Measurements from ENCODE around the gene KCNK13. TPM values are rescaled to one million over a fixed set of nuclear protein-coding genes. Genes with fewer than 3 reads are reported as not detected.
"Not testable (repeated sequence)": the region's sequence is repeated elsewhere in the genome, so short reads cannot be mapped to it uniquely, and the experiment has no call there.

Gene KCNK13
- total RNA-seq, 2 donors from 2014 or later, result 0.93 to 6.0 TPM

DNA sequence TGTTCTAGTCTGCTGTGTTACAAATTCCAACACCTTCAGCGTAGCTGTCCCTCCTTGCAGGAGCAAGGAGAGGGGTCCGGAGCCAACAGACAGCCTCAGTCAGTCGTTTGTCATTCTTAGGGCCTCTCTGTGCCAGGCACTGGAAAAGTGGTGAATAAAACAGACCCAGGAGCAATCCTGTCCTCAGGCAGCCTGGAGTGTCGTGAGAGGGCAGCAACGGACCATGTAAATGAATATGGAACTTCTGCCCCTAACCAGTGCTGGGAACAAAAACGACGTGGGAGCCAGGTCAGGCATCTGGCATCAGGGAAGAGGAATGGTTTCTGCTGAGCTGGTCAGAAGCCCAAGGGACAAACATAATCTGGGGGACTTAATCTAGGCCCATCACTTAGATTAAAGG is 129.8 kb downstream of the KCNK13 start:
- TF ChIP-seq, protein P1, sequence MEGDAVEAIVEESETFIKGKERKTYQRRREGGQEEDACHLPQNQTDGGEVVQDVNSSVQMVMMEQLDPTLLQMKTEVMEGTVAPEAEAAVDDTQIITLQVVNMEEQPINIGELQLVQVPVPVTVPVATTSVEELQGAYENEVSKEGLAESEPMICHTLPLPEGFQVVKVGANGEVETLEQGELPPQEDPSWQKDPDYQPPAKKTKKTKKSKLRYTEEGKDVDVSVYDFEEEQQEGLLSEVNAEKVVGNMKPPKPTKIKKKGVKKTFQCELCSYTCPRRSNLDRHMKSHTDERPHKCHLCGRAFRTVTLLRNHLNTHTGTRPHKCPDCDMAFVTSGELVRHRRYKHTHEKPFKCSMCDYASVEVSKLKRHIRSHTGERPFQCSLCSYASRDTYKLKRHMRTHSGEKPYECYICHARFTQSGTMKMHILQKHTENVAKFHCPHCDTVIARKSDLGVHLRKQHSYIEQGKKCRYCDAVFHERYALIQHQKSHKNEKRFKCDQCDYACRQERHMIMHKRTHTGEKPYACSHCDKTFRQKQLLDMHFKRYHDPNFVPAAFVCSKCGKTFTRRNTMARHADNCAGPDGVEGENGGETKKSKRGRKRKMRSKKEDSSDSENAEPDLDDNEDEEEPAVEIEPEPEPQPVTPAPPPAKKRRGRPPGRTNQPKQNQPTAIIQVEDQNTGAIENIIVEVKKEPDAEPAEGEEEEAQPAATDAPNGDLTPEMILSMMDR (IDR thresholded peaks at IDR 0.05), result no peak
- Histone ChIP-seq H3K36me3 (no peaks in the 10 kb centered on the region), H3K4me1 (no peaks in the 10 kb centered on the region), H3K27ac (no peak overlapping the region), H3K4me3 (no peak overlapping the region), H3K27me3 (no peaks in the 10 kb centered on the region), H3K9me3 (no peaks in the 10 kb centered on the region)
- DNase-seq (ENCODE audit: low spot score), result no peak

DNA sequence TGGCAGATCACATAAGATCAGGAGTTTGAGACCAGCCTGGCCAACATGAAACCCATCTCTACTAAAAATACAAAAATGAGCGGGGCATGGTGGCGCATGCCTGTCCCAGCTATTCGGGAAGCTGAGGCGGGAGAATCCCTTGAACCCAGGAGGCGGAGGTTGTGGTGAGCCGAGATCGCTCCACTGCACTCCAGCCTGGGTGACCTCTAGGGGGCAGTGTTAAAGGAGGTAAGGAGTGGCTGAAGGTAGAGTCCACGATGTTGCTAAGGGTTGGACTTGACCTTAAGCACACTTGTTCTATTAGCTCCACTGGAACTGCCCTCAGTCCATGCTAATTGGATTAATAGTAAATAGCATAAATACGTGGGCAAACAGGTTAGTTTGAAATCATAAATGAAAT is 132.1 kb downstream of the KCNK13 start:
- H3K4me1 ChIP-seq, result no peaks in the 10 kb centered on the region
- H3K27me3 ChIP-seq, result no peaks in the 10 kb centered on the region
- no peak for DNase-seq (ENCODE audit: low spot score)
- H3K4me3 ChIP-seq, result no peak overlapping the region
- TF ChIP-seq, protein P1 (IDR thresholded peaks at IDR 0.05), result peak; percentile 11 to 29
- H3K9me3 ChIP-seq, result no peaks in the 10 kb centered on the region
- H3K27ac ChIP-seq, result no peak overlapping the region
- H3K36me3 ChIP-seq, result no peaks in the 10 kb centered on the region

DNA sequence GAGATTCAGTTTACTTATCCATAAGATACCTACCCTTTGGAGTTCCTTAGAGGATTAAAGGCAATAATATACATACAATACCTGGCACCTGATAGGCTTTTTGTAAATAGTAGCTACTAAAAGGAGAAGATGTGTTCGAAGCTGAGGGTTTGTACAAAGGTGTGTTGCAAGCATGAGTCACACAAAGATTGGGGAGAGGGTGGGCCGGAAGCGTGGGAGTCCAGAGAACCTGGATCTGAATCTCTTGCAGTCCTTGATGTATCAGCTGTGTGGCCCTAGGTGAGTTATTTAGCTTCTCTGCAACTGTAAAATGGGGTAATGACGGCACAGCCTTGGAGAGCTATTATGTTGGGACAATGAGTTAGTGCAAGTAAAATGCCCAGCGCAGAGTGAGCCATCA is 132.9 kb downstream of the KCNK13 start:
- H3K27ac ChIP-seq, result no peak overlapping the region
- H3K9me3 ChIP-seq, result no peaks in the 10 kb centered on the region
- no peaks in the 10 kb centered on the region for H3K4me1 ChIP-seq
- H3K36me3 ChIP-seq, result no peaks in the 10 kb centered on the region
- DNase-seq (ENCODE audit: low spot score), result no peak
- no peaks in the 10 kb centered on the region for H3K27me3 ChIP-seq
- TF ChIP-seq, protein P1 (IDR thresholded peaks at IDR 0.05), result no peak
- H3K4me3 ChIP-seq, result no peak overlapping the region

DNA sequence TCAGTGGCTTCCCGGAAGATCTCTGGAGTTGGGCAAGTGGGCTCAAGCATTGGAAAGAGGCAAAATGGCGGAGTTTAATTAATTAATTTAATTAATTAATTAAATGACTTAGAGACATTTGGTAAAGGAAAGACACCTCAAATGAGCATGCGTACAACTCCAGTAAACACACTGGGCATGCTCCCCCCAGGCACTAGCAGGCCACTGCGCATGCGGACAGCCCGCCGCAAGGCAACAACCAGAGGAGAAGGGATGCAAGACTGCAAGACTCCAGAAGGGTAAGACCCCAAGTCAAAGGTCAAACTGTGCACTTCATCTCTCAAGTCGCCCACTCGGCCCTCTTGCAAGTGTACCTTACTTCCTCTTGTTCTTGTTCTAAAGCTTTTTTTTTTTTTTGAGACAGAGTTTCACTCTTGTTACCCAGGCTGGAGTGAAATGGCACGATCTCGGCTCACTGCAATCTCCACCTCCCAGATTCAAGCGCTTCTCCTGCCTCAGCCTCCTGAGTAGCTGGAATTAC is 136.8 kb downstream of the KCNK13 start:
- H3K4me1 ChIP-seq, result no peaks in the 10 kb centered on the region
- no peaks in the 10 kb centered on the region for H3K27me3 ChIP-seq
- DNase-seq (ENCODE audit: low spot score), result no peak
- TF ChIP-seq, protein P1 (IDR thresholded peaks at IDR 0.05), result no peak
- no peak overlapping the region for H3K4me3 ChIP-seq
- peaks cover 0 to 5% of the 10 kb centered on the region in 2 donors for H3K9me3 ChIP-seq
- no peaks in the 10 kb centered on the region for H3K36me3 ChIP-seq
- H3K27ac ChIP-seq, result no peak overlapping the region

DNA sequence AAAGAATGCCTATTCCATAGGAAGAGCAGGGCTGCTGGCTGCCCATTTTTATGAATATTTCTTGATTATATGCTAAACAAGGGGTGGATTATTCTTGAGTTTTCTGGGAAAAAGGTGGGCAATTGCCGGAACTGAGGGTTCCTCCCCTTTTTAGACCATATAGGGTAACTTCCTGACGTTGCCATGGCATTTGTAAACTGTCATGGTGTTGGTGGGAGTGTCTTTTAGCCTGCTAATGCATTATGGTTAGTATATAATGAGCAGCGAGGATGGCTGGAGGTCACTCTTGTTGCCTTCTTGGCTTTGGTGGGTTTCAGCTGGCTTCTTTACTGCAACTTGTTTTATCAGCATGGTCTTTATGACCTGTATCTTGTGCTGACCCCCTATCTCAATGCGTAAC is 138.8 kb downstream of the KCNK13 start:
- H3K4me1 ChIP-seq; H3K27me3 ChIP-seq; DNase-seq (ENCODE audit: low spot score); H3K36me3 ChIP-seq; H3K27ac ChIP-seq; H3K9me3 ChIP-seq; H3K4me3 ChIP-seq: not testable (repeated sequence)

DNA sequence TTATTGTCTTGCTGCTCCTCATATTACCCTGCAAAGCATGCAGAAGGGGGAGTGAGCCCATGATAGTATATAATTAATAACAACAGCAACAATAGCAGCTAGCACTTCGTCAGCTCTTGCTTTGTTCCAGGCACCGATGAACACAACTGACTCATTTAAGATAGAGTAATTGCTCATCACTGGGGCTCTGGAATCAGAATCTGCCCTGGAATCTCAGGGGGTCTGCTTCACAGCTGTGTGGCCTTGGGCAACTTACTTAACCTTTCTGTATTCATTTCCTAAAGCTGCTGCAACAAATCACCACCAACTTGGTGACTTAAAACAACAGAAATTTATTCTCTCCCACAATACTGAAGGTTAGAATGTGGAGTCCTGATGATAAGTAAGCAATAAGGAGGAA is 139.6 kb downstream of the KCNK13 start:
- DNase-seq (ENCODE audit: low spot score), result no peak
- no peaks in the 10 kb centered on the region for H3K4me1 ChIP-seq
- TF ChIP-seq, protein P1 (IDR thresholded peaks at IDR 0.05), result no peak
- H3K27ac ChIP-seq, result no peak overlapping the region
- H3K27me3 ChIP-seq, result no peaks in the 10 kb centered on the region
- H3K4me3 ChIP-seq, result no peak overlapping the region
- H3K36me3 ChIP-seq, result no peaks in the 10 kb centered on the region
- H3K9me3 ChIP-seq, result peaks cover 0 to 5% of the 10 kb centered on the region in 2 donors
